Measurements from ENCODE around the gene SLC25A11.

DNA sequence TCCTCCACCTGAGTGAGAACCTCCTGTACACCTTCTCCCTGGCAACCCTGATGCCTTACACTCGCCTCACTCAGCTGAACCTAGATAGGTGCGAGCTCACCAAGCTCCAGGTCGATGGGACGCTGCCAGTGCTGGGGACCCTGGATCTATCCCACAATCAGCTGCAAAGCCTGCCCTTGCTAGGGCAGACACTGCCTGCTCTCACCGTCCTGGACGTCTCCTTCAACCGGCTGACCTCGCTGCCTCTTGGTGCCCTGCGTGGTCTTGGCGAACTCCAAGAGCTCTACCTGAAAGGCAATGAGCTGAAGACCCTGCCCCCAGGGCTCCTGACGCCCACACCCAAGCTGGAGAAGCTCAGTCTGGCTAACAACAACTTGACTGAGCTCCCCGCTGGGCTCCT is 7.1 kb downstream of the SLC25A11 start:
- TF ChIP-seq, protein P1, sequence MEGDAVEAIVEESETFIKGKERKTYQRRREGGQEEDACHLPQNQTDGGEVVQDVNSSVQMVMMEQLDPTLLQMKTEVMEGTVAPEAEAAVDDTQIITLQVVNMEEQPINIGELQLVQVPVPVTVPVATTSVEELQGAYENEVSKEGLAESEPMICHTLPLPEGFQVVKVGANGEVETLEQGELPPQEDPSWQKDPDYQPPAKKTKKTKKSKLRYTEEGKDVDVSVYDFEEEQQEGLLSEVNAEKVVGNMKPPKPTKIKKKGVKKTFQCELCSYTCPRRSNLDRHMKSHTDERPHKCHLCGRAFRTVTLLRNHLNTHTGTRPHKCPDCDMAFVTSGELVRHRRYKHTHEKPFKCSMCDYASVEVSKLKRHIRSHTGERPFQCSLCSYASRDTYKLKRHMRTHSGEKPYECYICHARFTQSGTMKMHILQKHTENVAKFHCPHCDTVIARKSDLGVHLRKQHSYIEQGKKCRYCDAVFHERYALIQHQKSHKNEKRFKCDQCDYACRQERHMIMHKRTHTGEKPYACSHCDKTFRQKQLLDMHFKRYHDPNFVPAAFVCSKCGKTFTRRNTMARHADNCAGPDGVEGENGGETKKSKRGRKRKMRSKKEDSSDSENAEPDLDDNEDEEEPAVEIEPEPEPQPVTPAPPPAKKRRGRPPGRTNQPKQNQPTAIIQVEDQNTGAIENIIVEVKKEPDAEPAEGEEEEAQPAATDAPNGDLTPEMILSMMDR (IDR thresholded peaks at IDR 0.05): no peak
- TF ChIP-seq EP300 (IDR thresholded peaks at IDR 0.05) (no peak), POLR2A (IDR thresholded peaks at IDR 0.05) (no peak), POLR2AphosphoS5 (IDR thresholded peaks at IDR 0.05) (no peak)

Data from gastroesophageal sphincter (tissue), 3 donors.